NK-92 (cell line): ENCODE data around the gene TMPRSS6.

ENCODE experiments used
- DNase-seq: peaks from one replicate; lab custom pipeline; 2025; ENCODE audit not compliant: unreplicated experiment; lab: John Stamatoyannopoulos, UW

Gene TMPRSS6

DNA sequence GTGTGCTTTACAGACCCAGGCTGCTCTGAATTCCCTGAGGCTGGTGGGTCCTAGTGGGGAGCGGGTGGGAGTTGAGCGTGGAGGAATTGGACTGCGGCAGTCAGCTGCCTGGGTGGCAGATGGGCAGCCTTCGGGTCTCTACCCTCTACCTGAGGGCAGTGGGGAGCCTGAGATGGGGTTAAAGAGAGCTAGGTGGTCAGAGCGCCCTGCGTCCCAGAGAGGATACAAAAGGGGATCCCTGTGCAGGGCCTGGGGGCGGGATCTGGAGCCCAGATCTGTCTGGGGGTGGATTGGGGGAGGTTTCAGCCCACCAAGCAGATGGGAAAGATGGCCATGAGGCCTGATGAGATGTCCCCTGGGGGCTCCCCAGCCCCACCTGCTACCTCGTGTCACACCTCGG, 39.8 kb downstream of the TMPRSS6 start:
- DNase-seq = no peak

DNA sequence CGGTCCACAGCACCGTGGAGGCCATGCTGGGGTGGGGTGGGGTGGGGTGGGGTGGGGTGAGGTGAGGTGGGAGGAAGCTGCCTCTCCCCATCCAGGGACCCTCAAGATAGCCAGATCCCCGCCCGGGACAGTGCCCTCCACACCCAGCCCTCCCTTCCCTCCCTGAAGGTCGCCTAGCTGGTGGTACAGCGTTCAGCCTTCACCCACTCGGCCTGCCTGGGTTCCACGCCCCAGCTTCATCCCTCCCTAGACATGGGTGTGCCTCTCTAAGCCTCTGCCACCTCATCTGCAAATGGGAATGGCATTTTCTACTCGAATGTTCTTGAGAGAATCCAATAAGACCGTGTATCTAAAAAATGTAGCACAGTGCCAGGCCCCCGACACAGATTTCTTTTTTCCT, 40.2 kb downstream of the TMPRSS6 start:
- no peak for DNase-seq

- no peak for DNase-seq
These were observed 40.7 kb downstream of the TMPRSS6 start for GRCh38 chr22:37068859-37069258.

DNA sequence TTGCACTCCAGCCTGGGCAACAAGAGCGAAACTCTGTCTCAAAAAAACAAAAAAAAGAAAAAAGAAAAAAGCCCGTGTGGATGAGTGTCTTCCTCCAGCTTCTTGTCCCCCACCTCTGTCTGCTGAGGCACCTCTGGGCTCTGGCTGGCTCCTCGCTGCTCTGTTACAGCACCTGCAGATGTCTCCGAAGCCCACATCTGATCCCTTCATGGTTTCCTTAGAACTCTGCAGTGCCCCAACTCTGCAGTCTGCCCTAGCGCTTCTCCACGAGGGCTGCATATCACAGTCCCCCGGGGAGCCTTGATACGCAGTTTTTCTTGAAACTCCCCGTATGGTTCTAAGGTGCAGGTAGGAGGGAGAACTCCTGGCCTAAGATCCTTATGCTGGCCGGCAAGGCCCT, 42.1 kb downstream of the TMPRSS6 start:
- no peak for DNase-seq

DNA sequence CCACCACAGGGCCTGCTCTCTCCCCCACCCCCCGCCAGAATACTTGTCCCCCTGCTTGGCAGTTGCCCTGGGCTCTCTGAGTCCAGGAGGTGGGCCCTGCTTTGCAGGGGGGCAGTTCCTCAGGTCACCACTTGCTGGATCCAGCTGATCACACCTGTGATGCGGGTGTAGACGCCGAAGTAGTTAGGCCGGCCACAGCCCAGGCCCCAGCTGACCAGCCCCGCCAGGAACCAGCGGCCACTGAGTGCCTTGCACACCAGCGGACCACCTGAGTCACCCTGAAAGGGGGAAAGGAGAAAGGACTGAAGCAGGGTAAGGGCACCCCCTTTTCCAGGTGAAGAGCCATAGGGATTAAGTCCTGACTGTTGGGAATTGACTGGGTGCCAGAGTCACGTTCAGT, 43.6 kb downstream of the TMPRSS6 start:
- DNase-seq = no peak

- DNase-seq = no peak
These were observed 44.3 kb downstream of the TMPRSS6 start for GRCh38 chr22:37065180-37065579.

GRCh38 chr22:37064553-37064952, 45.0 kb downstream of the TMPRSS6 start:
- no peak for DNase-seq

DNA sequence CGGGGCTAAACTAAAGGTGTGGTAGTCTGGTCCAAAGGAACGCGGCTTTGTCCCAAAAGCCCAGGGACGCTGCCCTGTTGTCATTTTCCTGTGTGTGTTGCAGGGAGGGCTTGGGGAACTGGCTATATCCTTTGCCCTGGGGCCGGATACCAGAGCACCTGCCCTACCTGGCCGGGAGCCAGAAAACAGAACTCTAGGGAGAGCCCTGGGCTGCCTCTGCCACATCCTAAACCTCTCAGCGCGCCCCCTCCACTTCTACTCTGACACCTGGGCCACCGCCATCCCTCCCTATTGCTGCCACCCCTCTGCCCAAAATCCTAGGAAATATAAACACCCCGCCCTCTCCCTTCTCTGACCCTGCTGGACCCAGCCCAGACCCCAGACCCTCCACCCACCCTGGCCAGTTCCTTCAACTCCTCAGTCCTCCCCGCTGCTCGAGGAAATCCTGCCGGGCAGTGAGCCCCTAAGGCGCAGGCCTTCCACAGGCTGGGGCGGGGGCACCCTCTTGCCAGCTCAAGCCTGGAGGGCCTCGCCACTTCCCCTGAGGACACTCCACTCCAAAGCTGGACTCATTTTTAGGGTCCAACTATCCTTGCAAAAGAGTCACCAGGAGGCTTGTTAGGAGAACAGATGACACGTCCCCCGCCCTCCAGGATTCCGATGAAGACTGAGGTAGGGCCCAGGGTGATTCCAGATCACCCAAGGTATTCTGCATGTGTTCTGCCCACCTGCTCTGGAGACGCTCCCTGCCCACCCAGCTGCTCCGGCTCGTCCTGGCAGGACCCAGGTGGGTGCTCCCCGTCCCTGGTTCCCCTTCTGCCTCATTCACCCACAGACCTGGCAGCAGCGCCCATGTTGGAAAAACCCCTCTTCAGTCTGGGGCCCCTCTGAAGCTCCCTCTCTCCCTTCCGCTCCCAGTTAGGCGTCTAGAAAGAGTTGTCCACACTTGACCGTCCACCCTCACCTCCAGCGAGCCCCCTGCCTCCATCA, 45.8 kb downstream of the TMPRSS6 start:
- no peak for DNase-seq

GRCh38 chr22:37062702-37063381, 46.7 kb downstream of the TMPRSS6 start:
- no peak for DNase-seq

- no peak for DNase-seq
These were observed 47.2 kb downstream of the TMPRSS6 start for GRCh38 chr22:37062376-37062675.

DNA sequence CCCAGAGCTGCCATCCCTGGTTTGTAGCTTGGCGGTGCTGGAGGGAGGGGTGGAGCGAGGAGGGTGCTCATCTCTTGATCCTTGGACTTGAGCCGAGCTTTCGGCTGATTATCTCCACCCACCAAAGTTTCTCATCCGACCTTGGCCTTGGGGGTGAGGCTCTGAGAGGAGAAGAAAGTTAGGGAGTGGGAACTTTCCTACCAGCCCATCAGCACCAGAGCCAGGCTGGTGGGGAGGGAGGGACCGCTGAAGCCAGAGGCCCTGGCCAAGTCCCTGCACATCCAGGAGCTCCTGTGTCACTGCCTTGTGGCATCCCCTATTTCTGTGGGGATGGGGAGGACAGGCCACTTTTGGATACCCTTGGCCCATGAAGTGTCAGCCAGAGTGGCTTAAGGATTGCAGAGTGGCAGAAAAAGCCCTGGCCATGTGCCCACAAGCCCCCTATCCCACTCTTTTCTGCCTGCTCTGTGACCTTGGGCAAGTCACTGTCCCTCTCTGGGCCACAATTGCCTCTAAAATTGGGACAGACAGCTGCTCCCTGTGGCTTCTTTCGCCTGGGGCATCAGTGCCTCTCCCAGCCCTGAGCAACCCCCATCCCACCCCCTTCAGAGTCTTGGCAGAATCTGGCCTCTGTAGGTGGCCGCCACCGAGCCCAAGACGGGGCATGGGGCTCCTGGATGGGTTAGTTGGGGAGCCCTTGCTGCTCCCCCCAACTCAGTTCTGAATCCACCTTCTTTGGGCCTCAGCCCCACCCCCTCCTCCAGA, 47.7 kb downstream of the TMPRSS6 start:
- no peak for DNase-seq

GRCh38 chr22:37060801-37061610, 48.5 kb downstream of the TMPRSS6 start:
- DNase-seq = no peak

GRCh38 chr22:37059876-37060449, 49.5 kb downstream of the TMPRSS6 start:
- no peak for DNase-seq

DNA sequence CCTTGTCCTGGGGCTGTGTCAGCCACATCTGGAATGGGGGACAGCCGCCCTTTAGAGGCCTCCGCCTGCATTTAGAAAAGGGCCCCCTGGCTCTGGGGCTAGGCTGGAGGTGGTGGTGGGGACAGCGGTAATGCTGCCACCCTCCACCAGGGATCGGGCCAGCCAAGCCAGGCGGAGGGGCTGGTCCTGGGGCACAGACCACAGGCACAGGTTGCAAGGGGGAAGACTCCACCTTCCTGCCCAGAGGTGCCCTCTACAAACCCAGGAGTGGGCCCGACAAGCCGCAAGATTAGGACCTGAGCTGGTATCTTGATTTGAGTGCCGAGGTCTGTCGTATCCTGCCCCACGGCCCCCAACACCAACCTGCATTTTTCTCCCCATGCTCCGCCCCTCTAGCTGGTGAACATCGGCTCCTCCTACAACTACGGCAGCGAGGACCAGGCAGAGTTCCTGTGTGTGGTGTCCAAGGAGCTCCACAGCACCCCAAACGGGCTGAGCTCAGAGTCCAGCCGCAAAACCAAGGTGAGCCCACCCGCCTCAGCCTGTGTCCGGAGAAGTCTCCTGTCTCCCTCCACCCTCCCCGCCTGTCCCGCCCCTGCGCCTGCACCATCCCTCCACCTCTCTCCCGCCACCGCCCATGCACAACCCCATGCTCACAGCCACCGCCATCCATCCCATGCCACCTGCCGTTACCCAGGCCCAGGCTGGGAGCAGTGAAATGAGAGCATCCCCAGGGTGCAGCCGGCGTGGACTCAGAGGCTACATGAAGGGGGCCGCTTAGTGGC, 50.4 kb downstream of the TMPRSS6 start:
- DNase-seq = no peak

DNA sequence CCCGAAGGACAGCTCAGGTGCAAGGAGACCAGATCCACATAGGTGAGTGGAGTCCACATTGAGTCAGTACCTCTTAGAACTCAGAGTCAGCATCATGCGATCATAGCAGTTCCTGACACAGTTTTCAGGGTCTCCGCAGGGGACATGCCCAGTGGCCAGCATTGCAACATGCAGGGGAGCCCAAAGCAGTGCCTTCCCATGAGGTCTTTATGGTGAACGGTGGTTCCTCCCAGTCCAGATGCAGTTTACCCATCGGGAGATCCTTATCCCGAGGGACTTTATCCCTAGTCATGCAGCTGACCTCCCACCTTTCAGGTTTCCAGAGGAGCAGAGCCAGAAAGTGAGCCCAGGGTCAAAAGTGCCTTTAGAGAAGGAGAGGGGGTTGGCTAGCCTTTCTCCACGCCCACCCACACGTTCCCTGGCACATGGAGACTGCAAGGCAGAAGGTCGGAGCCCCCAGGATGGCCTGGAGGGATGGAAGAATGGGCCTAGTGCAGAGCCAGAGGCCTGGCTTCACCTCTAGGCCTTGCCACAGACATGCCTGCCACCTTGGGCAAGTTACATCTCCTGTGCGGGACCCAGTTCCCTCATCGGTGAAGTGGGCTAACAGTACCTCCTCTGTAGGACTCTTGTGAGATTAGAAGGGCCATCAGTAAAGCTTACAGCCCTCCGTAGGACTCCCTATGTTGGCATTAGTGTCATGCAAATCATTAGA, 51.6 kb downstream of the TMPRSS6 start:
- no peak for DNase-seq

- DNase-seq = no peak
These were observed 52.3 kb downstream of the TMPRSS6 start for GRCh38 chr22:37057226-37057625.

- no peak for DNase-seq
These were observed 53.3 kb downstream of the TMPRSS6 start for GRCh38 chr22:37056246-37056645.

DNA sequence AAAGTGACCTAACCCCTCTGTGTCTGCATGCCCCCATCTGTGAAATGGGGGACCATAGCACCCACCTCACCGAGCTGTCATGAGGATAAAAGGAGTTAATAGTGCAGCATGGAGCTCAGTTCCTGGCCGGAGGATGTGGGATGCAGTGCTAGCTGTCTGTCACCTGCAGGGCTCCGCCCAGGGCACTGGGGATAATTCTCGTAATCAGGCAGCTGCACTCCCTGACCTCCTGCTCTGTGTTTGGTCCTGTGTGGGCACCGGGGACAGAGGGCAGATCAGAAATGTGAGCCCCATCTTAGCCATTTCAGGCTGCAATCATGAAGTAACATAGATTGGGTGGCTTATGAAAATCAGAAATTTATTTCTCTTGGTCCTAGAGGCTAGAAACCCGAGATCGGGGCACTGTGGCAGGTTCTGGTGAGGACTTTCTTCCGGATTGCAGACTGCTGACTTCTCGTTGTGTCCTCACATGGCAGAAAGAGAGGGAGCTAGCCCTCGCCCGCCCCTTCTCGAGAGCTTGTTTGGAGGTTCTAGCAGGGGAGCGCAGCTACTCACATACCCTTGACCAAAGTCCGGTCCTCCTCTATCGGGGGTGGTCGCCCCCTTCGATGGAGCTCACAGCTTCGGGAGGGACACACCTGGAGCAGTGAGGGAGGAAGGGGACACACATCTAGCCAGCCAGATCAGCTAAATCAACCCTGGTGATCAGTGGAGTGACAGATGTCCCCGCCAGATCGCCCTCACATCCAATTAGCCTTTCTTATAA, 54.7 kb downstream of the TMPRSS6 start:
- DNase-seq = no peak
